Type B pancreatic cell (in vitro differentiated cells): ENCODE results near the gene LINC01488. TPM values are rescaled to one million over a fixed set of nuclear protein-coding genes. Genes with fewer than 3 reads are reported as not detected.

ENCODE experiments used
- DNase-seq: peaks from one replicate; pipeline ENCODE4 v3.0.0; 2021; ENCODE audit warnings: mixed read lengths; ENCODE audit not compliant: unreplicated experiment; ENCODE audit errors: extremely low spot score
- H3K27ac Mint-ChIP-seq: 2 replicates; pipeline ENCODE4 v1.8.0; 2021; ENCODE audit warnings: mild to moderate bottlenecking, mixed read lengths
- H3K27me3 Mint-ChIP-seq: 2 replicates; pipeline ENCODE4 v1.8.0; 2021; ENCODE audit warnings: mixed read lengths
- H3K36me3 Mint-ChIP-seq: 2 replicates; pipeline ENCODE4 v1.8.0; 2021; ENCODE audit warnings: mixed read lengths
- H3K4me1 Mint-ChIP-seq: one replicate; pipeline ENCODE4 v1.8.0; 2021; ENCODE audit warnings: mixed read lengths; ENCODE audit not compliant: unreplicated experiment
- H3K4me3 Mint-ChIP-seq: 2 replicates; pipeline ENCODE4 v1.8.0; 2021; ENCODE audit warnings: mild to moderate bottlenecking, mixed read lengths
- H3K9me3 Mint-ChIP-seq: 2 replicates; pipeline ENCODE4 v1.8.0; 2021; ENCODE audit warnings: mixed read lengths
- total RNA-seq: library from RNA; stranded (reverse); gene quantifications from 2 replicates; pipeline ENCODE4 v1.2.1, GENCODE V29; 2021; ENCODE audit warnings: low replicate concordance
- TF ChIP-seq, protein P1 (sequence below): fragments of 200-600 bp; sonication (generic); conservative IDR thresholded peaks from 2 replicates; pipeline ENCODE4 v1.5.0; 2021; ENCODE audit warnings: antibody characterized with exemption, mild to moderate bottlenecking

Gene LINC01488
- total RNA-seq, 1 donor from 2014 or later, result not detected

DNA sequence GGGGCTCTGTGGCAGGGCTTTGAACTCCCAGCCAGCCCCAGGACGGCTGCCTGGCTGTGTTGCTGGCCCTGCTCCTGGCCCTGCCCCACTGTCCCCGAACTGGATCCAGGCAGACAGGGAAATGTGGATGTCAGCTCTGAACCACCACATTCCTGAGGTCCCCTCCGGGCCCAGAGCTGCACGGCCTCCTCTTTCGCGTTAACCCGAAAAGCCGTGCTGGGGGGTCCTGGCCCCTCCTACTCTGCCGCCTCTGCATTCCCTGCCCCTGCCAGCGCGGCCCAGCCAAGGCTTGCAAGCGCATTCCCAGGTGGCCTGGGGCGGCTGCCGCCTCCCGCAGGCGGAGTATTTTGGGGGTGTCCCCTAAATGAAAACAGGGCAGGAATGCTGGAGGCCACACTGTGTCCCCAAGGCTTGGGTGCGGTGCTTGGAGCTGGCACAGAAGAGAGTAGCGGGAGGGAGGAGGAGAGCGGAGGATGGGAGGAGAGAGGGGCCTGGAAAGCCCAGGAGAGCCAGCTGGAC lies 5.4 kb downstream of the LINC01488 start:
- TF ChIP-seq, protein P1, sequence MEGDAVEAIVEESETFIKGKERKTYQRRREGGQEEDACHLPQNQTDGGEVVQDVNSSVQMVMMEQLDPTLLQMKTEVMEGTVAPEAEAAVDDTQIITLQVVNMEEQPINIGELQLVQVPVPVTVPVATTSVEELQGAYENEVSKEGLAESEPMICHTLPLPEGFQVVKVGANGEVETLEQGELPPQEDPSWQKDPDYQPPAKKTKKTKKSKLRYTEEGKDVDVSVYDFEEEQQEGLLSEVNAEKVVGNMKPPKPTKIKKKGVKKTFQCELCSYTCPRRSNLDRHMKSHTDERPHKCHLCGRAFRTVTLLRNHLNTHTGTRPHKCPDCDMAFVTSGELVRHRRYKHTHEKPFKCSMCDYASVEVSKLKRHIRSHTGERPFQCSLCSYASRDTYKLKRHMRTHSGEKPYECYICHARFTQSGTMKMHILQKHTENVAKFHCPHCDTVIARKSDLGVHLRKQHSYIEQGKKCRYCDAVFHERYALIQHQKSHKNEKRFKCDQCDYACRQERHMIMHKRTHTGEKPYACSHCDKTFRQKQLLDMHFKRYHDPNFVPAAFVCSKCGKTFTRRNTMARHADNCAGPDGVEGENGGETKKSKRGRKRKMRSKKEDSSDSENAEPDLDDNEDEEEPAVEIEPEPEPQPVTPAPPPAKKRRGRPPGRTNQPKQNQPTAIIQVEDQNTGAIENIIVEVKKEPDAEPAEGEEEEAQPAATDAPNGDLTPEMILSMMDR, result no peak
- no peaks in the 10 kb centered on the region for H3K36me3 Mint-ChIP-seq
- no peak for DNase-seq
- no peak overlapping the region for H3K27ac Mint-ChIP-seq
- H3K4me1 Mint-ChIP-seq, result peaks cover 5% of the 10 kb centered on the region
- H3K4me3 Mint-ChIP-seq, result no peak overlapping the region
- H3K9me3 Mint-ChIP-seq, result no peaks in the 10 kb centered on the region
- H3K27me3 Mint-ChIP-seq, result peaks cover 3% of the 10 kb centered on the region

GRCh38 chr11:69487391-69487790 lies 5.9 kb downstream of the LINC01488 start:
- DNase-seq, result no peak
- Mint-ChIP-seq H3K9me3 (no peaks in the 10 kb centered on the region), H3K36me3 (no peaks in the 10 kb centered on the region), H3K4me3 (no peak overlapping the region), H3K4me1 (peaks cover 5% of the 10 kb centered on the region), H3K27ac (no peak overlapping the region), H3K27me3 (peaks cover 3% of the 10 kb centered on the region)
- TF ChIP-seq, protein P1, result no peak

- no peak overlapping the region for H3K4me3 Mint-ChIP-seq
- H3K27ac Mint-ChIP-seq, result no peak overlapping the region
- H3K9me3 Mint-ChIP-seq, result no peaks in the 10 kb centered on the region
- H3K27me3 Mint-ChIP-seq, result peaks cover 3% of the 10 kb centered on the region
- peaks cover 5% of the 10 kb centered on the region for H3K4me1 Mint-ChIP-seq
- DNase-seq, result no peak
- TF ChIP-seq, protein P1, result no peak
- no peaks in the 10 kb centered on the region for H3K36me3 Mint-ChIP-seq
Measured at GRCh38 chr11:69487849-69488542, 6.5 kb downstream of the LINC01488 start.

DNA sequence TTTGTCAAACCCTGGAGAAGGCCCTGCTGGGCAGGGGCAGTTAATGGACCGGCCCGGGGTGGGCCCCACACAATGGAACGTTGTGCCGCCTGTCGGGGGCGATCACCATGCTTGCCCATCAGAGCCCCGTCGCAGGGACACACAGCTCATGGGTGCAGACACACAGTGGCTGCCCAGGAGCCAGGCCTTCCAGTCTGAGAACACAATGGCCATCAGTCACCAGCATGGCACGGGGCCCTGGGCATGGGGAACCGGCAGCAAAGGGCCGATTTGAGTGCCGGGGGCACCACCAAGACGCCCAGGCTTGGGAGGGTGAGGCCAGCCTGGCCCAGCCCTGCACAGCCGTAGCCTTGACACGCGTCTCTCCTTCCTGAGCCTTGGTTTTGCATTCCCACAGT lies 7.1 kb downstream of the LINC01488 start:
- H3K36me3 Mint-ChIP-seq, result no peaks in the 10 kb centered on the region
- no peaks in the 10 kb centered on the region for H3K9me3 Mint-ChIP-seq
- peaks cover 3% of the 10 kb centered on the region for H3K27me3 Mint-ChIP-seq
- no peak for DNase-seq
- TF ChIP-seq, protein P1, result no peak
- H3K4me1 Mint-ChIP-seq, result peaks cover 3% of the 10 kb centered on the region
- H3K4me3 Mint-ChIP-seq, result no peak overlapping the region
- H3K27ac Mint-ChIP-seq, result no peak overlapping the region

DNA sequence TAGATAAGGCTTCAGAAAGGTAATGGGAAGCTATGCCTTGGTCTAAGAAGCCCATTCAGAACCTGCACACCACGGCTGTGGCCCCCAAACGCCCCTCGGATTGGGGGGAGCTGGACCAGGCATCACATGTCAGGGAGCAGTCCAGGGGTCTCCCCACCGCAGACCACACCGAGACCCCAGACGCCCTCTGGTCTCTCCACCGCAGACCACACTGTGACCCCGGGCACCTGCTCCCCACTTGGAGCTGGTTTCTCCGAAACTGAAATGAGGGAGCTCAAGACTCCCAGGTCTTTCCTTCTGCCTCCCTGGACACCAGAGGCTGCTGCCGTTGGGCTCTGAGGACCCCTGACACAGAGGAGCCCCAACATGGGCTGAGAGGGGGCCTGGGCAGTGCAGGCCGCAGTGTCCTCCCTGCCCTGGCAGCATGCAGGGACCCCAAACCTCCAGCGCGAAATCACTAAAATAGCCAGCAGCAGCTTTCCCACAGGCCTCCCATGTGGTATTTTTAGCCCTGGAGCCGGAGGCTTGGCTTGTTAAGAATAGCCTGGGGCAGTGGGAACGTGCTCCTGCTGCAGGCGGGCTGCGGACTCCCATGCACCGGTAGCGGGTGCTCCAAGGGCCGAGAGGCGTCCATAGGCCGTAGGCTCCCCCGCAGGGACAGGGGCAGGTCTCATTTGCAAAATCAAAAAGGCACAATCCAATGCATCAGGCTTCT lies 7.7 kb downstream of the LINC01488 start:
- DNase-seq, result no peak
- TF ChIP-seq, protein P1, result no peak
- Mint-ChIP-seq H3K4me3 (no peak overlapping the region), H3K27me3 (peaks cover 3% of the 10 kb centered on the region), H3K9me3 (no peaks in the 10 kb centered on the region), H3K27ac (no peak overlapping the region), H3K36me3 (no peaks in the 10 kb centered on the region), H3K4me1 (peaks cover 4% of the 10 kb centered on the region)
